HG02623 (cell line): ENCODE measurements around the gene PACS2.
"Not testable (repeated sequence)": the region's sequence is repeated elsewhere in the genome, so short reads cannot be mapped to it uniquely, and the experiment has no call there.

Experiments used
- ATAC-seq: cut with Tn5 transposase; IDR thresholded peaks from one replicate; pipeline ENCODE4 v1.9.1; 2021; ENCODE audit warnings: moderate library complexity; ENCODE audit not compliant: unreplicated experiment

Gene PACS2

DNA sequence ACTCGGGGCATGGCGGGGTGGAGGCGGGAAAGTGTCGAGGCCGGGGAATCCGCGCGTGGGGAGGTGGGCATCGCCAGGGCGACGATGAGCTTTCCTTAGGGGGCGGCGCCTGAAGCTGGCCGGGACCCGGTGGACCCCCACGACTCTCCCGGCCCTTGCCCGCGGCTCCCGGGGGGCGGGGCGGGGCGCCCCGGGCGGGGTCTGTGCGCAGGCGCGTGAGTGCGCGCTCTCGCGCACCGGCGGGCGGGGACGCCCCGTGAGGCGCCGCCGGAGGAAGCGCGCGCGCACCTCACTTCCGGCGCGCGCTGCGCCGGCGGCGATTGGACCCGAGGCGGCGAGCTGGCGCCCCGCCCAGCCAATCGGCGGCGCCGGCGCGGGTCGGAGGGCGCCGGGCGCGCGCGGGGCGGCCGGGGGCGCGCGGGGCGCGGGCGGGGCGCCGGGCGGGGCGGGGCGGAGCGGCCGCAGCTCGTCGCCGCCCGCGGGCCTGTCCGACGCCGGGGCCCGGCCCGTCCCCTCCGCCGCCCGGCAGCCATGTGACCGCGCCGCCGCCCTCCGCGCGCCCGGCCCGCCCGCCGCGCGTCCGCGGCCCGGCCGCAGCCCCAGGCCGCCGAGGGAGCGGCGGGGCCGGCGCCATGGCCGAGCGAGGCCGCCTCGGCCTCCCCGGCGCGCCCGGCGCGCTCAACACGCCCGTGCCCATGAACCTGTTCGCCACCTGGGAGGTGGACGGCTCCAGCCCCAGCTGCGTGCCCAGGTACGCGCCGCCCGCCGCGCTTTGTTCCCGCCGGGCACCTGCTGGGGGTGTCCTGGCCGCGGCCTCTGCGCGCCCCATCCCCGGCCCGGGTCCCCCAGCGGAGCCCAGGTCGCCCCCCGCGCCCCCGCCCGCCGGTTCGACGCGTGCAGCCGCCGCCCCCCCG is at the start of gene PACS2:
PACS2 (plus strand) TSS at position 462 of the 914 bp plus-strand sequence; CDS start at position 633, 171 bp downstream.
- ATAC-seq: peak; percentile 64

DNA sequence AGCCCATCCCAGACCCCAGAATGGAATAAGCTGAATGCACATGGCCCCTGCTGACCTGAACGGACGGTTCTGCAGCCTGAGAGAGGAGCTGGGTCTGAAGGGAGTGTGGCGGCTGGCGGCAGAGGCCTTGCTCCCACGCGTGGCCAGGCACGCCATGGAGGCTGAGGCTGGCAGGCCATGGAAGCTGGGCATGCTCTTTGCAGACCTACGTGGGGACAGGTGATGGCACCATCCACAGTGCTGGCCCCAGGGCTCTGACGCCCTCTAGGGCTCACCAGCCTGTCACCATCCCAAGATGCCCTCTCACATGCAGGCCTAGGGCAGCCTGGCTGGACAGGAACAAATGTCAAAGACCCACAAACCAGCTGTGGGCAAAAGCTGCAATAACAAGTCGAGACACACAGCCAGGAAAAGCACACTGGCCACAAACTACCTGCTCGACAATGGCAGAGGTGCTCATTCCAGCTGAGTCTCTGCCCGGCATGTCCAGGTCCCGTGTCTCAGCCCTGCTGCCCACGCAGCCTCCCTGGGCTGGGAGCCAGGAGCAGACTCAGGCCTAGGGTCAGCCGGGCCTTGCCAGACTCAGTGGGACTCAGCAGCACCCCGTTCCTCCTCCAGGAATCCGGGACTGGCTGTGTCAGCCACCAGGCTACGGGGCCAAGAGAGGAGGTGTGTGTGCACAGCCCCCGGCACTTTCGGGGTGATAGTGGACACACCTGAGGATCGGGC is 46.6 kb upstream of the PACS2 start:
- ATAC-seq: no peak

DNA sequence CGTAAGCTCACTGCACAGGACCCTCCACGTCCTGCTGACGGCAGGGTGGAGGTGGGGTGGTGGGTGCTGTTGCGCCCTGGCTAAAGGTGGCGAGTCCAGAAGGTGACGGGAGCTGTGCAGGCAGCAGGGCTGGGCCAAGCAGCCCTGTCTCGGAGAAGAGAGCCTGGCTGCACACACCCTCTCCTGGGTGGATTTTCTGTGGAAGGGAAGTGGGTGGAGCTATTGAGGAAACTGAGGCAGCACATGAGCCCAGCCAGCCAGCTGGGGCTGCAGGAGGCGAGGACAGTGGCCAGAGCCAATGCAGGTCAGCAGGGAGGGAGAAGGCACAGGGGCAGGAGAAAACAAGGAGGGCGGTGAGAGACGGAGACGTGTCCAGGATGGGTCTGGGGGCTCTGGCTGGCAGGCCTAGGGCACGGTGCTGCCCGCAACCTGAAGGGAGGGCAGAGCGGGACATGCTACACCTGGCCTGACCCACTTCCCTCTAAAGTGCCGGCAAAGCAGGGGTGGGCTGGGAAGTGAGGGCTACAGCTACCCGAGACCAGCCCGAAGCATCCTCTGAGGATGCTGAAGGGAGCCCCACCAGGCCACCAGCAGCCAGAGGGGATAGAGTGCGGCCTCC is 45.7 kb upstream of the PACS2 start:
- no peak for ATAC-seq

DNA sequence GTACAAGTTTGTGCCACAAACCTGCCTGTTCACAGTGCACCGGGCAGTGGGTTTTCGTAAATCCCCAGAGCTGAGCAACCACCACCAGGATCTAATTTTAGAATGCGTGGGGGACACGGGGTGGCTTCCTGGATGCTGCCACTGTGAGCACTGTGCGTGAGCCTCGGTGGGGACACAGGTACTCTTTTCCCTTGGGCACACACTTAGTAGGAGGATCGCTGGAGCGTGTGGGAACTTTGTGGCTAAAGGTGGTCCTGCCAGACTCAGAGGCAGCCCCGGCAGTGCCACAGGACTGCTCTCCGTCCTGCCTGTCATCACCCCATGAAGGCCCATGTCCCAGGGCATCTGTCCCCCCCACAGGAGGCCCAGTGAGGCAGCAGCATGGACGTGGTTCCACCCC is 45.1 kb upstream of the PACS2 start:
- no peak for ATAC-seq

DNA sequence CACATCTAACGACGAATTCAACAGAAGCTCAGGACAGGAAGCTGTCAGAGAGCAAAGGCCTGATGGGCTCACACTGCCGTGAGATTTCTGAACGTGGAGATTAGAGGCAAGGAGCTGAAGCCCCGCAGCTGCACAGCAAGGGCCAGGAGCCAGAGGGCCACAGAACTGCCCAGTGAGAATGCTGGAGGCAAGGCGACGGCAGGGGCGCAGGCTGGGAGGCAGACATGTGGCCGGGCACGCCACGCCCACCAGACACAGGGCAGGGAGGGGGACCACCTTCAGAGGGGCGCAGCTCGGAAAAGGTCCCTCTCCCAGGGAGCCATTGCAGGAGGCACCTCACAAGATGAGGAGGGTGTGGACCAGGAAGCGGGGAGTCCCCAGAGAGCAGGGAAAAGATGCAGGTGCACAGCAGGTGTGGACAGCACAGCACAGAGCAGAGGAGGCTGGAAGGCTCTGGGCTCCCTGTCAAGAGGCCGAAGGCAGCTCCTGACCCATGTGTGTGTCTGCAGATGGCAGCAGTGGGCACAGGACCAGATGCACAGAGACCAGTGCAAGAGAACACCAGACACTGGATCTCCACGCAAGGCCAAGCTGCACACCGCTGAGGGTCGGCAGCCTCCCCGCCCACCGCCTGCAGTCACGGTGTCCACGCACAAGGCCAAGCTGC is 43.2 kb upstream of the PACS2 start:
- ATAC-seq: no peak

DNA sequence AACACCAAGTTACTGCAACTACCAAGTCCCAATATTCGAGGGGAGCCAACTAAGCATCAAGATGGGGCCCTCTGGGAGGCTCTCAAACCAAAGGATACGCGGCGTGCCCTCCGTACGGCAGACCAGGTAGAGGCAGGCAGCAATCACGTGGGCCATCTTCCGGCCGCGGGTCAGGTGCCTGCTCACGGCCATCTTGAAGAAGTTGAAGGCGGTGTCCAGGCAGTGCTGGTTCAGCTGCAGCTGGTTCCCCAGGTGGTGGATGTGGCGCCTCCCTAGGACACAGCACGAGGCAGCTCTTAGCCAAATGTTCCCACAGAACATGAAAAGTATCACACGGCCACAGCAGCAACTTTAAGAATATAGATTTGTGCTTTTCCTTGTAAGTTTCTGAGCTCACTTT is 41.9 kb upstream of the PACS2 start:
- ATAC-seq: no peak

DNA sequence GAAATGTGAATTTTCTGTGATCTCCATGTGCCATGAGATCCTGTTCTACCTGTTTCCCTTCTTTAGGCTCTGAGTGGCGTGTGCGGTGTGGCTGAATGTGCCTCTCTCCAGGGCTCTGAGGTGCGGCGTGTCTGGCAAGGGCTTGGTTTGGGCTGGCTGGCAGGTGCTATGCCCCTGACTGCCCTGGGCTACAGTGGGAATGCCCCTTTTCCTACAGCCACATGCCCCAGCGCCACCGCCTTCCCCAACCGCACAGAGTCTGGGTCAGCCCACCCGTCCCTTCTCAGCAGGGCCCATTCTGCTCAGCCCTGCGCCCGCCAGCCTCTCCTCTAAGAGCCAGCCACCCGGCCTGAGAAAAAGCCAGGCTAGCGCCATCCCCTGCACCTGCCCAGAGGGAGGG is 41.5 kb upstream of the PACS2 start:
- no peak for ATAC-seq

DNA sequence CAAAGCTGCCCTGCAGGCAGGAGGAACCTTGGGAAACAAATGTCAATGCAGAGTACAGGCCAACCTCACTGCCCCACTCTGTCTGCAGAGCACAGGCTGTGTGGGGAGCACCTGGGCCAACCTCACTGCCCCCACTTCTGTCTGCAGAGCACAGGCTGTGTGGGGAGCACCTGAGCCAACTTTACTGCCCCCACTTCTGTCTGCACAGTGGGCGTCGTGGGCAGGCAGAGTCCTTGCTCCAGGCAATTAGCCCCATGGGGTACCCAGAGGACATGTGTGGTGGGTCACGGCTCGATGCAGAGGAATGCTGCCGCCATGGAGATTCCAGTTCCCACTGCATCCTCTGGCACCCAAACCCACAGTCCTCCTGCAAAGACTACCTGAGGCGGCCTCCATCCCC is 39.9 kb upstream of the PACS2 start:
- ATAC-seq: no peak

DNA sequence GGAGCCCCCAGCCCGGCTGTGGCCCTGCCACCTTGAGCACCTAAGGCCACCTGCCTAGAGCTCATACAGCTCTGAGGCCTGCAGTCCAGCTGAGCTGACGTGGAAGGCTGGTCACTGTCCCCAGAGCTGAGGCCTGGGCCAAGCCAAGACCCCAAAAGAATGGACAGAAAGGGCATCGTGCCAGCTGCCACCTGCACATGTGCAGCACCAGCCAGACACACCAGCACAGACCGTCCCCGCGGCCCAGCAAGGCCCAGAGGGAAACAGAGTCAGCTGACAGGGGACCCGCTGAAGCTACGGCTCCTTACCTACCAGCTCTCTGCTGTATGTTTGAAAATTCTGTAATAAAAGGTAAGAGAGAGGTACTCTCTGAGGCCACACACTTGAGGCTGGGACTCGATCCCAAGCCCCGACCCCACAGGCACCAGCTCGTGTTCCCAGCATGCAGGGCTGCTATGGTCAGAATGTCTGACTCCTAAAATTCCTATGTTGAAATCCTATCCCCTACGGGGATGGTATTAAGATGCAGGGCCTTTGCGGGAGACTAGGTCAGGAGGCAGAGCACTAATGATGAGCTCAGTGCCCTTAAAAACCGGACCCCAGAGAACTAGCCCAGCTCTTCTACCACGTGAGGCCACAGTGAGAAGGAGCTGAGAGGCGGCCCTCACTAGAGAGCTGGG is 39.1 kb upstream of the PACS2 start:
- no peak for ATAC-seq

DNA sequence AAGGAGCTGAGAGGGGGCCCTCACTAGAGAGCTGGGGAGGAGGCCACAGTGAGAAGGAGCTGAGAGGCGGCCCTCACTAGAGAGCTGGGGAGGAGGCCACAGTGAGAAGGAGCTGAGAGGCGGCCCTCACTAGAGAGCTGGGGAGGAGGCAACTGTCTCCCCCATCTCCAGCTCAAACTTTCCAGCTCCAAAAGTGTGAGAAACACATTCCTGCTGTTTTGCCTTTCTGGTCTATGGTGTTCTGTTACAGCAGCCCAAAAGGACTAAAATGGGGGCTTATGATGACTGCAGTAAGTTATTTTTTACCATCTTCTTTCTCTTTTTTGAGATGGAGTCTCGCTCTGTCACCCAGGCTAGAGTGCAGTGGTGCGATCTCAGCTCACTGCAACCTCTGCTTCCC is 37.1 kb upstream of the PACS2 start:
- not testable (repeated sequence) for ATAC-seq

DNA sequence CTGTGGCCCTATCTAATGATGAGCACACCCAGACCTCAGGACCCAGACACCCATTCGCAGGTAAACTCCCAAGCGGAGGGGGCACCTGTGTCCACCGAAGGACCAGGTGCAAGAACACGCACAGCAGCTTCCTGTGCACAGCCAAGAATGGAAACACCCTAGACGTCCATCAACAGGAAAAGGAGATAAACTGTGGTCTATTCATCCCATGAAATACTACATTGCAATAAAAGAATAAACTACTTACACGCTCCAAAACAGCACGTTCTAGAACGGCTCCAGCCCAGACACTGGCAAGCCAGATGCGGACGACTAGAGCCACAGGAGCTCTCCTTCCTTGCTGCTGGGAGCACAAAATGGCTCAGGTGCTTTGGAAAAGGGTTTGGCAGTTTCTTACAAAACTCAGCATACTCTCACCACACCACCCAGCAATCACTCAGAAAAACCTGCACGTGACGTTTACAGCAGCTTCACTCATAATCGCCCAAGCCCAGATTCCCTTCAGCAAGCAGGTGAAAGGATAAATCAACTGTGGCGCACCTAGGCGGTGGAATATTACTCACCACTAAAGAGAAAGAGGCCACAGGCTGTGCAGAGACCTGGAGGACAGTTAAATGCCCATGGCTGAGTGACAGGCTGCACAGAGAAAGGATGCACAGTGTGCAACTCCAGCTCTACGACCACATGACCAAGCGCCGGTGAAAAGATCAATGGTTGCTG is 34.7 kb upstream of the PACS2 start:
- ATAC-seq: no peak

DNA sequence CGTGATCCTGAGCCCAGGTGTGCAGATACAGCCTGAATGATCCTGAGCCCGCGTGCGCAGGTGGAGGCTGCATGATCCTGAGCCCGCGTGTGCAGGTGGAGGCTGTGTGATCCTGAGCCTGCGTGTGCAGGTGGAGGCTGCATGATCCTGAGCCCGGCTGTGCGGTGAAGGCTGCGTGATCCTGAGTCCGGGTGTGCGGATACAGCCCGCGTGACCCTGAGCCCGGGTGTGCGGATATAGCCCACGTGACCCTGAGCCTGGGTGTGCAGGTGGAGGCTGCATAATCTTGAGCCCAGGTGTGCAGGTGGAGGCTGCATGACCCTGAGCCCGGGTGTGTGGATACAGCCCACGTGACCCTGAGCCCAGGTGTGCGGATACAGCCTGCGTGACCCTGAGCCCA is 34.0 kb upstream of the PACS2 start:
- ATAC-seq: no peak

DNA sequence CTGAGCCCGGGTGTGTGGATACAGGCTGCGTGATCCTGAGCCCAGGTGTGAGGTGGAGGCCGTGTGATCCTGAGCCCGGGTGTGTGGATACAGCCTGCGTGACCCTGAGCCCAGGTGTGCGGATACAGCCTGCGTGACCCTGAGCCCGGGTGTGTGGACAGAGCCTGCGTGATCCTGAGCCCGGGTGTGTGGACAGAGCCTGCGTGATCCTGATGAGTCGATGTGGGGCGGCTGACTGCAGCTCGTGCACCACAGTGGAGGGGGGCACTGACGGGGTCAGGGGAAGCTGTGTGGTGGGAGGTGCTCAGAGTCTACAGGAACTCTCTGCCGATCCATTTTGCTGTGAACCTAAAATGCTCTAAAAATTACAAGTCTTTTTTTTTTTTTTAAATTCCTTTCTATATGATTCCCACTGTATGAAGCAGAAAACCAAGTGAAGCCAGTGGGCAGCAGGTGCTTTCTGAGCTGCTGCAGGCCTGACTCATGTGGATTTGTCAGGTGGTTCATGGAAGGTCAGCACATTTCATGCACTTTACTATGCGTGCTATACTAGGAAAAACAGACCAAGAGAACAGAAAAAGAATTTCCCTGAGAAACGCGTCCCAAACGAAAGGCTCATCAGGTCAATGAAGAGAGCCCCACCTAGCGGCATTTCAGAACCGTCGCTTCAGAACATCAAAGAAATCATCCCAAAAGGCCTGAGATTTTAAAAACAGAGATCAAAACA is 33.0 kb upstream of the PACS2 start:
- ATAC-seq: no peak

DNA sequence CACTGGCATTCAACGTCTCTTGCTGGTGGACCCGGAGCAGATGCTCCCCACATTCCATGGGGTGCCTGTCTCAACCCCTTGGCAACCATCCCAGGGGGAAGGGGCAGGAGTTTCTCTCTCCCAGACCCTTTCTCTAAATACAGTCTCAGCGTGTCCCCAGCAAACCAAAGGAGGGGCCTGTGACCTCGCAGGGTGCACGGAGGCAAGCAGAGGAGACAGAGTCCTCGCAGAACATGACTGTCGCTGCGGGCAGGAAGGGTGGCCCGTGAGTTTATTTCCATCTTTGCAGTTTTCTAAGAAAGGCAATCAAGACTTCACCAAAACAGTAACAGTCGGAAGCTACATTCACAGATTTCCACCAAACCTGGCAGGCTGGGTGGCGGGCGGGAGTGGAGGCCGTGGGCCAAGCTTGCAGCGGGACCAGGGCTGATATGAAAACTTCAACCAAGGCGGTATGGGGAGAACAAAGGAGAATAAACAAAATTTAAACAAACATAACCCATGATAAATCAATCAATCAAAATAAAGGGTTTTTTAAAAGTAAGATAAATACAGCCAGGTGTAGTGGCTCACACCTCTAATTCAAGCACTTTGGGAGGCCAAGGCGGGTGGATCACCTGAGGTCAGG is 32.3 kb upstream of the PACS2 start:
- no peak for ATAC-seq

DNA sequence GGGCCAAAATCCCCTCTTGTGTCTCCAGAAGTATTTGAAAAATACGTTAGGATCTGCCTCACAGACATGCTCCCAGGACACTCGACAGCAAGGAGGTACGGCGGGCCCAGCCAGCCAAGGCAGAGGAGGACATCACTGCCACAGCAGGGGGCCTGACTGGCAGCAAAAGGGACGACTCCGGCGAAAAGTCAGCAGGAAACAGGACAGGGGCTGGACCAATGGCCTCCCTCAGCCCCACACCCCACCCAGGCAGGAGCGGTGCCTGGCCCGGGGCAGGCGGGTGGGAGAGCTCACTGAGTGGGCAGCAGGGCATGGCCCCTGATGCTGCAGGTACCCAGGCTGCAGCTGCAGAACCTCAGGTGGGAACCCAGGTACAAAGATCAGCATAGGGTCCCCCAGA is 31.5 kb upstream of the PACS2 start:
- ATAC-seq: no peak

DNA sequence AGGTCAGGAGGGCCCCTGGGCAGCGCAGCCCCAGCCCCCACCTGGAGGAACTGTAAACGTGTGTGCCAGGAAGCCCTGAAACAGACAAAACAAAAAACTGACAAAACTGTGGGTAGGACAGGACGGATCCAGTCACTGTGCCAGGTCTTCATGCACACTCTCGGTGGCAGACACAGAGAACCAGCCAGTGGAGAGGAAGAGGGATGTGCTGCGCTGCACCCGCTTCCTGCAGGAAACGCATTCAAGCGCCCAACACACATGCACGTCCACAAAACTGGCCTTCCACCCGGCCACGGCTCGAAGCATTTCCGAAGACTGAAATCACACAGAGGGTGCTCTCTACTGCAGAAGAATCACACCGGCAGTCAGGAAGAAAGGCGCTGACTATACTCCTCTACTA is 30.6 kb upstream of the PACS2 start:
- ATAC-seq: no peak

DNA sequence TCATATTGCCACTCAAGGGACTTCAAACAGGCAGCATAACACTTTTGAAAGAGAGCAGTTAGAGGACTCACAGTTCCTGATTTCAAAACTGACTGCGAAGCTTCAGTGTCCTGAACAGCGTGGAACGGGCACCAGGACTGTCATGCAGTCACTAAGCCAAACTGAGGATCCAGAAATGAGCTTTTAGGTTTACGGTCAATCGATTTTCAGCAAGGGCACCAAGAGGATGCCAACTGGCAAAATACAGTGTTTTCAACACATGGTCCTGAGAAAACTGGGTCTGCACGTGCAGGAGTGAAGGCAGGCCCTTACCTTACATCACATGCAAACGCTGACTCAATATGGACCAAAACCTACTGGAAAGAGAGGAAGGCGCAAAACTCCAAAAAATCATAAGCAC is 29.4 kb upstream of the PACS2 start:
- ATAC-seq: no peak

DNA sequence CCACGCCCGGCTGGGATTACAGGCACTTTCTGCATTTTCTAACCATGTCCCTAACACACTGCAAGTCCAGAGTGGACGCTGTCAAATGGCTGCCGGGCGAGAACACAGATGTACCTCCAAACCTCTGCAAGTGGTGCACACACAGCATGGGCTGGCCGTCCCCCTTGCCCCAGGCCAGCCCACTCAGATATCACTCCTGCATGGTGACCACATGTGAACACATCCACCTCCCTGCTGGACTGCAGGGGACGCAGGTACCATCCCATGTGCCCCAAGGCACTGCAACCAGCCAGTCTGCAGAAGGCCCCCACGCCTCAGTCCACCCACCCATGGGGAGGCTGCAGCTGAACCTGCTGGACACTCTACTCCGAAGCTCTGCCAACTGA is 27.8 kb upstream of the PACS2 start:
- no peak for ATAC-seq
